K562 (cell line): ENCODE measurements around the gene NES. TPM values are rescaled to one million over a fixed set of nuclear protein-coding genes. Genes with fewer than 3 reads are reported as not detected.
A peak's percentile ranks its signal among the peaks of the same experiment; 100 is the strongest.

Experiments
- ATAC-seq: fragments of 200-7000 bp; cut with Tn5 transposase; 3 replicates; pipeline ENCODE4 v1.9.1; 2020; ENCODE audit warnings: moderate library complexity
- BruUV-seq: library from RNA; stranded (reverse); fragments of 400-500 nt; replicated peaks from 2 replicates; lab custom pipeline; 2021; lab: Mats Ljungman, UMichigan
- CTCF ChIA-PET: fragments of 300-600 bp; formaldehyde crosslinking; extraction: SDS; loops from one replicate; lab custom pipeline; 2021; ENCODE audit warnings: low intra/inter-chr PET ratio; lab: Yijun Ruan, JAX
- POLR2A ChIA-PET: fragments of 300-600, 350-650 bp; sonication (Branson Sonifier 250); formaldehyde crosslinking; extraction: SDS; loops from one replicate; lab custom pipeline; 2021; ENCODE audit warnings: antibody characterized with exemption, inconsistent platforms; lab: Yijun Ruan, JAX
- DNase-seq, 4 experiments: peaks; one replicate each; pipeline versions ENCODE4 v3.0.0 to v3.0.0-alpha.2; 2011 to 2018; ENCODE audit warnings: low spot score in 3 of 4, mixed read lengths in 3 of 4; ENCODE audit errors: extremely low read depth in 1 of 4
- FAIRE-seq: peaks from 2 replicates; lab custom pipeline; 2011; peaks lifted over from hg19 to GRCh38; lab: Jason Lieb, UNC
- H2AFZ ChIP-seq: 2 replicates; pipeline ENCODE4 v1.6.0; 2011; ENCODE audit warnings: low read depth, low read length, control low read depth, inconsistent platforms
- H3K27ac ChIP-seq: fragments of 200-600 bp; 3 replicates; pipeline ENCODE4 v1.8.0; 2011; ENCODE audit warnings: low read depth, mild to moderate bottlenecking, control low read depth, inconsistent platforms, low read length, moderate library complexity, mixed read lengths; ENCODE audit errors: extremely low read depth
- H3K27me3 ChIP-seq, 2 experiments: fragments of 300-600 bp in 1 of 2; 2 replicates in 1 of 2; 3 replicates in 1 of 2; pipeline versions ENCODE4 v1.6.0 to v1.8.0; 2011; ENCODE audit warnings: inconsistent platforms in 2 of 2, low read length in 2 of 2, mild to moderate bottlenecking in 1 of 2, mixed read lengths in 1 of 2, moderate library complexity in 1 of 2; ENCODE audit not compliant: control insufficient read depth in 2 of 2, insufficient read depth in 2 of 2
- H3K36me3 ChIP-seq: fragments of 300-600 bp; 3 replicates; pipeline ENCODE4 v1.8.0; 2011; ENCODE audit warnings: mild to moderate bottlenecking, low read length, inconsistent platforms; ENCODE audit not compliant: control insufficient read depth, insufficient read depth
- H3K4me1 ChIP-seq, 2 experiments: fragments of 200-600 bp in 1 of 2; replicated peaks in 1 of 2; 2 replicates in 1 of 2; 3 replicates in 1 of 2; pipeline versions ENCODE4 v1.5.1 to v1.8.0; 2011; ENCODE audit warnings: inconsistent platforms in 2 of 2, low read length in 2 of 2, mild to moderate bottlenecking in 1 of 2, mixed read lengths in 1 of 2, moderate library complexity in 1 of 2; ENCODE audit not compliant: control insufficient read depth in 2 of 2, insufficient read depth in 2 of 2
- H3K4me2 ChIP-seq: 2 replicates; pipeline ENCODE4 v1.6.1; 2011; ENCODE audit warnings: low read length, control low read depth, inconsistent platforms, mixed read lengths; ENCODE audit not compliant: insufficient read depth
- H3K4me3 ChIP-seq: fragments of 200-600 bp; sonication (generic), shearing (Covaris generic); 2 replicates; pipeline ENCODE4 v1.5.1; 2016; ENCODE audit warnings: control low read depth, inconsistent platforms
- H3K79me2 ChIP-seq: fragments of 200-600 bp; 3 replicates; pipeline ENCODE4 v1.8.0; 2011; ENCODE audit warnings: low read length, inconsistent platforms; ENCODE audit not compliant: control insufficient read depth, insufficient read depth
- H3K9ac ChIP-seq, 2 experiments: 2 replicates each; pipeline versions ENCODE4 v1.6.0 to v1.6.1; 2011; ENCODE audit warnings: low read depth in 2 of 2, low read length in 2 of 2, control low read depth in 1 of 2, inconsistent platforms in 1 of 2, mild to moderate bottlenecking in 1 of 2, mixed read lengths in 1 of 2; ENCODE audit not compliant: insufficient read depth in 1 of 2
- H3K9me1 ChIP-seq: one replicate; pipeline ENCODE4 v1.6.0; 2011; ENCODE audit warnings: inconsistent platforms, mild to moderate bottlenecking, low read length, moderate library complexity; ENCODE audit not compliant: control insufficient read depth, insufficient read depth
- H3K9me3 ChIP-seq: replicated peaks from 2 replicates; pipeline ENCODE4 v1.5.1; 2011; ENCODE audit warnings: low read depth, low read length, inconsistent platforms; ENCODE audit not compliant: control insufficient read depth, insufficient read depth
- H4K20me1 ChIP-seq: replicated peaks from 2 replicates; pipeline ENCODE4 v1.6.1; 2011; ENCODE audit warnings: low read length, inconsistent platforms, mixed read lengths; ENCODE audit not compliant: control insufficient read depth, insufficient read depth
- CAMTA2 ChIP-seq: fragments of 250-450 bp; sonication (Bioruptor Pico); conservative IDR thresholded peaks from 2 replicates; pipeline ENCODE4 v1.5.1; 2022
- ETS2 ChIP-seq: IDR thresholded peaks from 2 replicates; pipeline ENCODE4 v1.6.1; 2016; ENCODE audit warnings: borderline replicate concordance, missing genetic modification characterization, mild to moderate bottlenecking, moderate library complexity, missing compliant biosample characterization; ENCODE audit not compliant: poor library complexity, severe bottlenecking
- ETV1 ChIP-seq: fragments of 450-650 bp; conservative IDR thresholded peaks from 2 replicates; pipeline ENCODE4 v1.6.1; 2016; ENCODE audit warnings: missing genetic modification characterization, control low read depth, low read depth, missing compliant biosample characterization
- HDAC6 ChIP-seq: IDR thresholded peaks from 2 replicates; pipeline ENCODE4 v1.6.1; 2012; ENCODE audit warnings: low read depth, mild to moderate bottlenecking, control low read depth, inconsistent platforms, low read length, moderate library complexity
- MAX ChIP-seq: sonication (generic); formaldehyde crosslinking; IDR thresholded peaks from 2 replicates; pipeline ENCODE4 v1.9.0; 2022; ENCODE audit warnings: mild to moderate bottlenecking, missing genetic modification reagents
- ZNF175 ChIP-seq: fragments of 200-800 bp; sonication (Bioruptor generic); IDR thresholded peaks from 2 replicates; pipeline ENCODE4 v1.6.1; 2016; ENCODE audit warnings: low read depth, mild to moderate bottlenecking, missing genetic modification characterization, missing compliant biosample characterization
- ZNF592 ChIP-seq: fragments of 450-650 bp; IDR thresholded peaks from 2 replicates; pipeline ENCODE4 v1.6.1; 2017; ENCODE audit warnings: antibody characterized with exemption, mild to moderate bottlenecking
- ZNF707 ChIP-seq: fragments of 250-450 bp; sonication (Bioruptor Pico); conservative IDR thresholded peaks from 2 replicates; pipeline ENCODE4 v1.8.0; 2022; ENCODE audit warnings: inconsistent platforms, mild to moderate bottlenecking, moderate library complexity
- WGBS: fragments of 100-300 bp; shearing (Covaris generic); methylation state at CpG from one replicate; pipeline ENCODE4 v1.1.6; 2016; ENCODE audit warnings: low coverage, mixed read lengths; ENCODE audit not compliant: insufficient coverage; ENCODE audit errors: missing lambda C conversion rate; 5-methylcytosine and 5-hydroxymethylcytosine counted together
- in situ Hi-C: fragments of 300-500 bp; cut with MboI; formaldehyde crosslinking; loops from 4 replicates; pipeline ENCODE4 v1.15.0; 2018; ENCODE audit warnings: inconsistent platforms, mixed read lengths
- intact Hi-C: fragments of 100-400 bp; cut with micrococcal nuclease; formaldehyde crosslinking; loops from 2 replicates; pipeline ENCODE4 v1.14.2; 2022
- polyA plus RNA-seq, 8 experiments: library from polyadenylated mRNA; depleted of rRNA in 4 of 8; stranded (reverse) in 5 of 8; unstranded in 3 of 8; fragments of >200 nt; fragmentation: Nextera tagmentation in 2 of 8; fragmentation: Illumina TruSeq in 1 of 8; extraction: Ambion mirVana in 2 of 8; extraction: Trizol in 1 of 8; gene quantifications; 2 replicates each; pipeline versions ENCODE4 v1.2.1 to v1.2.3, GENCODE V29; 2011 to 2014; ENCODE audit warnings: inconsistent platforms in 1 of 8, missing spikeins in 1 of 8
- total RNA-seq, 7 experiments: library from RNA; depleted of rRNA in 6 of 7; stranded (reverse); fragments of >200 nt in 6 of 7; fragmentation: Illumina TruSeq in 2 of 7; extraction: Trizol in 2 of 7; gene quantifications; 2 replicates each; pipeline versions ENCODE4 v1.2.1 to v1.2.3, GENCODE V29; 2011 to 2021; ENCODE audit warnings: low replicate concordance in 1 of 7

NES gene
- total and polyA plus RNA-seq, 9 of the 15 experiments (the other 6 are each of a cell fraction or from before 2014, with no cell fraction given): 0.10 to 8.6 (median 4.2) TPM

- peak; percentile 86 for TF ChIP-seq ZNF592
- no peak for TF ChIP-seq ETS2 (tag)
- TF ChIP-seq, all 486 proteins: peak for 33
Measured at GRCh38 chr1:156663178-156663577, 14.0 kb downstream of the NES start (continued).

- TF ChIP-seq CAMTA2 (CRISPR knock-in tag) (no peak), HDAC6 (no peak), ETV1 (0 out of 2 replicates have a peak, but pooled peaks have one; percentile 33), ZNF175 (0 out of 2 replicates have a peak, but pooled peaks have one; percentile 18), MAX (CRISPR knock-in tag) (0 out of 2 replicates have a peak, but pooled peaks have one; percentile 30), ZNF707 (CRISPR knock-in tag) (no peak)
- ATAC-seq (no peak), DNase-seq (no peak), FAIRE-seq (peak; percentile 11)
- Histone ChIP-seq H3K27ac (peak overlapping the region; percentile 100), H2AFZ (peak overlapping the region; percentile 84), H3K9ac (peak overlapping the region; percentile 73 to 100), H4K20me1 (peaks cover 21% of the 10 kb centered on the region), H3K79me2 (peaks cover 45% of the 10 kb centered on the region), H3K27me3 (no peaks in the 10 kb centered on the region), H3K4me2 (peak overlapping the region; percentile 100), H3K9me3 (no peaks in the 10 kb centered on the region), H3K9me1 (peaks cover 8% of the 10 kb centered on the region), H3K4me3 (no peak overlapping the region), H3K4me1 (peaks cover 65 to 78% of the 10 kb centered on the region in 2 experiments), H3K36me3 (peaks cover 23% of the 10 kb centered on the region; the same call in 2 of the 3 replicates)
- ChIA-PET POLR2A (interaction anchor here (0.6 to 2.5 kb wide), 6 partner anchors 8 to 66 kb away, joined by 3 to 24 read pairs (median 8); partner anchors contain the start of genes ISG20L2, METTL25B and NES), CTCF (no interaction called here)
- no TSS peak for BruUV-seq
- in situ Hi-C loops: no loop called here
- intact Hi-C loops: no loop called here
- WGBS: 82% methylated on average over 5 of the region's 5 CpGs
Measured at GRCh38 chr1:156662800-156663055, 14.5 kb downstream of the NES start.
